DND-41 (cell line): ENCODE data around the gene ADAMTS15.

Experiments
- ATAC-seq: fragments of 200-7000 bp; cut with Tn5 transposase; 3 replicates; pipeline ENCODE4 v1.9.1; 2021; ENCODE audit warnings: low read depth; ENCODE audit not compliant: insufficient read depth
- DNase-seq: peaks from one replicate; pipeline ENCODE4 v3.0.0-alpha.2; 2020
- H2AFZ ChIP-seq: 2 replicates; pipeline ENCODE4 v1.6.0; 2012; ENCODE audit warnings: low read depth, low read length
- H3K27ac ChIP-seq: 2 replicates; pipeline ENCODE4 v1.5.1; 2012; ENCODE audit warnings: low read length, inconsistent platforms
- H3K27me3 ChIP-seq: fragments of 200-600 bp; sonication (generic); 2 replicates; pipeline ENCODE4 v1.6.0; 2012; ENCODE audit warnings: low read length, mild to moderate bottlenecking, inconsistent platforms; ENCODE audit not compliant: insufficient read depth, poor library complexity
- H3K36me3 ChIP-seq: 2 replicates; pipeline ENCODE4 v1.5.1; 2012; ENCODE audit warnings: low read length, inconsistent platforms; ENCODE audit not compliant: insufficient read depth
- H3K4me1 ChIP-seq: 2 replicates; pipeline ENCODE4 v1.5.1; 2012; ENCODE audit warnings: mild to moderate bottlenecking, low read length; ENCODE audit not compliant: insufficient read depth
- H3K4me2 ChIP-seq: 2 replicates; pipeline ENCODE4 v1.6.0; 2012; ENCODE audit warnings: mild to moderate bottlenecking, moderate library complexity, low read length, inconsistent platforms; ENCODE audit not compliant: insufficient read depth
- H3K4me3 ChIP-seq, 2 experiments: fragments of 200-600 bp in 1 of 2; shearing (Covaris generic) in 1 of 2; 2 replicates each; pipeline ENCODE4 v1.5.1; 2012 to 2016; ENCODE audit warnings: inconsistent platforms in 2 of 2, low read length in 2 of 2, mild to moderate bottlenecking in 2 of 2, low read depth in 1 of 2, moderate library complexity in 1 of 2
- H3K79me2 ChIP-seq: 2 replicates; pipeline ENCODE4 v1.6.0; 2012; ENCODE audit warnings: low read length, inconsistent platforms; ENCODE audit not compliant: insufficient read depth
- H3K9ac ChIP-seq: 2 replicates; pipeline ENCODE4 v1.6.0; 2012; ENCODE audit warnings: low read depth, mild to moderate bottlenecking, inconsistent platforms, low read length, moderate library complexity
- H3K9me3 ChIP-seq: 2 replicates; pipeline ENCODE4 v1.5.1; 2012; ENCODE audit warnings: low read length, moderate library complexity, mild to moderate bottlenecking, inconsistent platforms; ENCODE audit not compliant: insufficient read depth, severe bottlenecking
- H4K20me1 ChIP-seq: 2 replicates; pipeline ENCODE4 v1.6.0; 2012; ENCODE audit warnings: low read length; ENCODE audit not compliant: insufficient read depth
- CTCF ChIP-seq: IDR thresholded peaks from 2 replicates; pipeline ENCODE4 v1.5.1; 2012; ENCODE audit warnings: borderline replicate concordance, low read length, moderate library complexity, mild to moderate bottlenecking; ENCODE audit not compliant: poor library complexity, severe bottlenecking; ENCODE audit errors: extremely low read depth
- EZH2 ChIP-seq: IDR thresholded peaks from 3 replicates; pipeline ENCODE4 v1.6.1; 2012; ENCODE audit warnings: borderline replicate concordance, low read depth, mild to moderate bottlenecking, moderate library complexity, low read length, inconsistent platforms; ENCODE audit not compliant: severe bottlenecking

The ADAMTS15 gene

GRCh38 chr11:130422251-130422995 is 26.0 kb upstream of the ADAMTS15 start:
- ATAC-seq (no peak), DNase-seq (no peak)
- peaks cover 2% of the 10 kb centered on the region; the same call in 1 of the 2 replicates for H4K20me1 ChIP-seq
- H3K27ac ChIP-seq: no peak overlapping the region
- H3K27me3 ChIP-seq: peaks cover 23% of the 10 kb centered on the region
- no peak for TF ChIP-seq EZH2
- H2AFZ ChIP-seq: no peak overlapping the region
- no peak overlapping the region for H3K9ac ChIP-seq
- H3K79me2 ChIP-seq: no peaks in the 10 kb centered on the region
- H3K36me3 ChIP-seq: no peaks in the 10 kb centered on the region
- H3K4me3 ChIP-seq: no peak overlapping the region
- no peaks in the 10 kb centered on the region for H3K9me3 ChIP-seq
- no peaks in the 10 kb centered on the region for H3K4me1 ChIP-seq
- H3K4me2 ChIP-seq: no peak overlapping the region

- Histone ChIP-seq H3K27ac (no peak overlapping the region), H3K9me3 (no peaks in the 10 kb centered on the region), H3K27me3 (peaks cover 23% of the 10 kb centered on the region), H3K4me3 (no peak overlapping the region), H3K4me1 (no peaks in the 10 kb centered on the region), H2AFZ (no peak overlapping the region), H3K9ac (no peak overlapping the region), H3K4me2 (no peak overlapping the region), H3K36me3 (no peaks in the 10 kb centered on the region), H3K79me2 (no peaks in the 10 kb centered on the region), H4K20me1 (peaks cover 2% of the 10 kb centered on the region; the same call in 1 of the 2 replicates)
- ATAC-seq (no peak), DNase-seq (no peak)
- TF ChIP-seq EZH2: no peak
- no peak for TF ChIP-seq CTCF
Measured at GRCh38 chr11:130423541-130424142, 24.8 kb upstream of the ADAMTS15 start.

GRCh38 chr11:130424613-130425140 is 23.8 kb upstream of the ADAMTS15 start:
- Histone ChIP-seq H4K20me1 (peaks cover 2% of the 10 kb centered on the region; the same call in 1 of the 2 replicates), H3K4me2 (no peak overlapping the region), H3K9me3 (no peaks in the 10 kb centered on the region), H3K27ac (no peak overlapping the region), H2AFZ (no peak overlapping the region), H3K36me3 (no peaks in the 10 kb centered on the region), H3K4me3 (no peak overlapping the region), H3K4me1 (no peaks in the 10 kb centered on the region), H3K27me3 (peaks cover 34% of the 10 kb centered on the region), H3K79me2 (no peaks in the 10 kb centered on the region), H3K9ac (no peak overlapping the region)
- ATAC-seq (no peak), DNase-seq (no peak)
- TF ChIP-seq EZH2 (no peak), CTCF (no peak)

- no peak for TF ChIP-seq EZH2
- TF ChIP-seq CTCF: no peak
- Histone ChIP-seq H3K79me2 (no peaks in the 10 kb centered on the region), H3K9me3 (no peaks in the 10 kb centered on the region), H3K36me3 (no peaks in the 10 kb centered on the region), H3K27ac (no peak overlapping the region), H3K9ac (no peak overlapping the region), H3K4me3 (no peak overlapping the region), H2AFZ (no peak overlapping the region), H3K27me3 (peaks cover 37% of the 10 kb centered on the region), H4K20me1 (peaks cover under 1% of the 10 kb centered on the region; the same call in 1 of the 2 replicates), H3K4me2 (no peak overlapping the region), H3K4me1 (no peaks in the 10 kb centered on the region)
- no peak for ATAC-seq
- DNase-seq: no peak
Measured at GRCh38 chr11:130425156-130425555, 23.3 kb upstream of the ADAMTS15 start.
